Activated CD4-positive, alpha-beta T cell treated with anti-CD3 and anti-CD28 coated beads, Interleukin-2, amount 10 ng/mL, durations not matched to agents 7 days and 5 days (primary cell): ENCODE results near the gene SEC16A. TPM values are rescaled to one million over a fixed set of nuclear protein-coding genes. Genes with fewer than 3 reads are reported as not detected.

Experiments
- CTCF ChIA-PET: fragments of 350-600 bp; sonication (Branson Sonifier 250); formaldehyde crosslinking; loops from one replicate; lab custom pipeline; 2021; ENCODE audit warnings: antibody characterized with exemption; lab: Charles Lee
- POLR2A ChIA-PET: fragments of 350-600 bp; sonication (Branson Sonifier 250); formaldehyde crosslinking; loops from one replicate; lab custom pipeline; 2021; ENCODE audit warnings: antibody characterized with exemption; lab: Charles Lee
- DNase-seq: peaks from one replicate; pipeline ENCODE4 v3.0.0-alpha.2; 2020
- H3K27ac Mint-ChIP-seq: one replicate; pipeline ENCODE4 v1.8.0; 2021; ENCODE audit warnings: mild to moderate bottlenecking, moderate library complexity, mixed read lengths
- H3K27me3 Mint-ChIP-seq: one replicate; pipeline ENCODE4 v1.8.0; 2021; ENCODE audit warnings: mixed read lengths
- H3K36me3 Mint-ChIP-seq: one replicate; pipeline ENCODE4 v1.8.0; 2021; ENCODE audit warnings: low read depth, mixed read lengths
- H3K4me1 Mint-ChIP-seq: one replicate; pipeline ENCODE4 v1.8.0; 2021; ENCODE audit warnings: mixed read lengths
- H3K4me3 Mint-ChIP-seq: one replicate; pipeline ENCODE4 v1.8.0; 2021; ENCODE audit warnings: mild to moderate bottlenecking, moderate library complexity, mixed read lengths
- H3K9me3 Mint-ChIP-seq: one replicate; pipeline ENCODE4 v1.8.0; 2021; ENCODE audit warnings: mixed read lengths
- total RNA-seq, 2 experiments: library from RNA; stranded (reverse); gene quantifications; one replicate each; pipeline ENCODE4 v1.2.3, GENCODE V29; 2021

The SEC16A gene
- total RNA-seq, 2 experiments from 2014 or later: 72.1 to 74.5 TPM

DNA sequence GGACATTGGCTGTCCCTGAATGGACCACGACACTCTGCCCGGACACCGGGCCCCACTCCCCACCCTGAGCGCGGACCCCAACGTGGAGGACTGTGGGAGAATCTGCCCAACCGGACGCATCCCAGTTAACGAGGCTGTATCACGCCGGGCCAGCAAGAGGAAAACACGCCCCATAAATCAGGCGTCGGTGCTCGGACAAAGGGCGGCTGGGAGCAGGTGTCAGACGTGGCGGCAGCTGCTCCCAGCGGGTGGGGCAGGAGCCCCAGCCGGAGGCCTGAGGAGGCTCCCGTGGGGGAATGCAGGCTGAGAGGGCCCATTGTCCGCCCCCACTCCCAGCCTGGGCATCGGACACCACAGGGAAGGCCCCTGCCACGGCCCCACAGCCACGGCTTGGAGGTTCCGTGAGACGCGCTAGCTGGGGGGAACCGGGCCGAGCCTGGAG is 43.8 kb upstream of the SEC16A start:
- no peaks in the 10 kb centered on the region for H3K27me3 Mint-ChIP-seq
- ChIA-PET CTCF (interaction anchor here (1.6 kb wide), 1 partner anchor 12 kb away, joined by 7 read pairs; no protein-coding TSS in a partner anchor), POLR2A (interaction anchor here (1.0 kb wide), 1 partner anchor 12 kb away, joined by 3 read pairs; no protein-coding TSS in a partner anchor)
- no peaks in the 10 kb centered on the region for H3K36me3 Mint-ChIP-seq
- no peak overlapping the region for H3K27ac Mint-ChIP-seq
- H3K9me3 Mint-ChIP-seq: no peaks in the 10 kb centered on the region
- H3K4me3 Mint-ChIP-seq: no peak overlapping the region
- no peak for DNase-seq
- peaks cover 25% of the 10 kb centered on the region for H3K4me1 Mint-ChIP-seq

DNA sequence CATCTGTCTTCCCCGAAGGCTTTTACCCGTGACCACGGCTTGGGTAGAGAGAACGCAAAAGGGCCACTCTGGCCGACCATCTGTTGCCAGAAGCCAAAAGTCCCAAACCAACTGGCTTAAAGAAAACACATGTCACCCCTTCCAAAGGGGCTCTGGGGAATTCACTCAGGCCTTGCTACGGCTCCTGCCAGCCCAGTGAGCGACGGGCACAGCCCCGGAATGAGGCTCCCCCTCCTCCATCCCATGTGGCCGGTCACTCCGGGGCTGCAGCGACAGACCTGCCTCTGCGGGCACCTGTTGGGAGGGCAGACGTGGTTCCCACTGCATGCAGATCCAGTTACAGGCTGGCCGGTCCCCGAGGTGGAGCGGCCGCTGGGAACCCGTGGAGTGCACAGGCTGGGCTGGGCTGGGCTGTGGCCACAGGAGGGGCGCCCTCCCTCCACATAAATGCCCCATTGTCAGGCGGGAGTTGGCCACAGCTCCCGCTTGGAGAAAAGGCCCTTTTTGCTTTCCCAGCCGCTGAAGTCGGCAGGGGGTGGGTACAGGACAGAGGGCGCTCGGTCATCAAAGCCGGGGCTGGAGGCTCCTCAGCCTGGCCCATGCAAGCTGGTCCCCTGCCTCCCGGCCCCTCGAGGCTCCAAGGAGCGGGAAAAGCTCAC is 43.1 kb upstream of the SEC16A start:
- no peak for DNase-seq
- Mint-ChIP-seq H3K36me3 (no peaks in the 10 kb centered on the region), H3K27me3 (no peaks in the 10 kb centered on the region), H3K4me1 (peaks cover 20% of the 10 kb centered on the region), H3K4me3 (no peak overlapping the region), H3K27ac (no peak overlapping the region), H3K9me3 (no peaks in the 10 kb centered on the region)
- ChIA-PET CTCF (interaction anchor here (0.6 to 1.6 kb wide), 2 partner anchors 13 to 1066 kb away, joined by 3 to 7 read pairs; no protein-coding TSS in a partner anchor), POLR2A (no interaction called here)

DNA sequence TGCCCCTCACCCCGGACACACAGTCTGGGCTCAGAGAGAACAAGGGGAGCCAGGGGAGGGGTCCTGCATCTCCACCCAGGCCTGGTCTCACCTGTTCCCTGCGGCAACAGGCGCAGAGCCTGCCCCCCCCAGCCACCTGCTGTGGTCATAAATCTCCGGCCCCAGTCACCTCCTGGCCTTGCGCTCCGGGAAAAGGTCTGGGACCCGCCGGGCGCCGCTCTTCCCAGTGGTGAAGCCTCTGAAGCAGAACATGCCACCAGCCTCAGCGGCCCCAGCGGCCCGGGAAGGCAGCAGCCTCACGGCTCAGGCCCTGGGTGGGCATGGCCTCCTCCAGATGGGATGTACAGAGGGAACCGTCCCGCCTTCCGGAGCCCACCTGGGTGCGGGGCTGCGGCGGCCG is 42.4 kb upstream of the SEC16A start:
- Mint-ChIP-seq H3K4me3 (no peak overlapping the region), H3K9me3 (no peaks in the 10 kb centered on the region), H3K27me3 (no peaks in the 10 kb centered on the region), H3K4me1 (peaks cover 12% of the 10 kb centered on the region), H3K27ac (no peak overlapping the region), H3K36me3 (no peaks in the 10 kb centered on the region)
- DNase-seq: no peak
- POLR2A ChIA-PET: no interaction called here
- CTCF ChIA-PET: no interaction called here

DNA sequence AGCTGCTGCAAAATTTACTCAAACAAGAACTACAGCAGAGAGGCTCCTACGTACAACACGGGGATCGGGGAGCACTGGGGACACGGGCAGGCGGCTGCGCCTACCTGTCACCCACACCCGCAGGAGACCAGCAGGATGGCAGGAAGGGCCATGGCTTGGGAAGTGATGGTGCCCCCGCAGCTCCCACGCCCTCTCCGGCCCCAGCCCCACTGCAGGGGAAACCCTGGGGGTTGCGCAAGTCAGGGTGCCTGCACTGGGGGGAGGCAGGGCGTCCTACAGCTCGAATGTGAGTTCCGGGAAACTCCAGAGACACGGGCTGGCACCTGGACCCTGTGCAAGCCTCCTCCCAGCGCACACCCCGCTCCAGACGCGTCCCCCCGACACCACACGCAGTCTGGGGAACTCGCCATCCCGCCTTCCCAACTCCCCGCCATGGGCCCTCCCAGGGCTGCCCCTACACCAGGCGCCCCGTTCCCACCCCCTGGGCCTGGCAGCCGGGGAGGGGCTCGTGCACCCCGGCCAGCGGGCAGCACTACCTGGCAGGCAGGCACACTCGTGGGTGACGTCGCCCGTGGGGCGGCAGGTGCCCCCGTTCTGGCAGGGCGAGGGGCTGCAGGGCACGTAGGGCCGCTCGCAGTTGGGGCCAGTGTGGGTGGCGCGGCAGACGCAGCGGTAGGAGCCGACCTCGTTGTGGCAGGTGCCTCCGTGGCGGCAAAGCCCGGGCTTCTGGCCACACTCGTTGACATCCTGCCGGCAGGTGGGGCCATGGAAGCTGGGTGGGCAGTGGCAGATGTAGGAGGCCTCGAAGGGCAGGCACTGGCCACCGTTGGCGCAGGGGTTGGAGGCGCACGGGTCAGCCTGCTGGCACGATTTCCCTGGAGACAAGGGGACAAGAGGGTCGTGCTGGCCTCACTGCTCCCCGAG is 39.7 kb upstream of the SEC16A start:
- ChIA-PET POLR2A (no interaction called here), CTCF (no interaction called here)
- H3K27ac Mint-ChIP-seq: no peak overlapping the region
- no peaks in the 10 kb centered on the region for H3K9me3 Mint-ChIP-seq
- H3K4me3 Mint-ChIP-seq: no peak overlapping the region
- DNase-seq: no peak
- H3K36me3 Mint-ChIP-seq: no peaks in the 10 kb centered on the region
- H3K27me3 Mint-ChIP-seq: no peaks in the 10 kb centered on the region
- no peaks in the 10 kb centered on the region for H3K4me1 Mint-ChIP-seq

DNA sequence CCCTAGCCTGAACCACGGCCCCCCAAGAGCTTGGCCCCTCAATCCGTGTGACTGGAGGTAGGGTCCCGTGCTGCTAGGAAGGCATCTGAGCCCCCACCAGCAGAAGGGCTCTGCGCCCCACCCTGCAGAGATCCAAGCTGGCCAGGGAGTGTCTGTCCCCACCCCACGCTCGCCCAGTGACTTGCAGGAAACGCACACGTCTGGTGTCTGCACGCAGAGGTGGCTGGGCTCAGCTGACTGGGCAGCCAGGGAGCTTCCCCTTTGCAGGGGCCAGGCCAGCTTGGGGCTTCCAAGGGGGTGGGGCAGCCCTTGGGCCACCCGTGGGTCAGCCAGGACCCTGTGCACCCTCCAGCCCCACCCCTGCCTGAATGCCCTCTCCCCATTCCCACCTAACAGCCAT is 38.7 kb upstream of the SEC16A start:
- POLR2A ChIA-PET: no interaction called here
- CTCF ChIA-PET: no interaction called here
- no peaks in the 10 kb centered on the region for H3K4me1 Mint-ChIP-seq
- no peaks in the 10 kb centered on the region for H3K36me3 Mint-ChIP-seq
- H3K27me3 Mint-ChIP-seq: no peaks in the 10 kb centered on the region
- no peak overlapping the region for H3K27ac Mint-ChIP-seq
- DNase-seq: no peak
- H3K9me3 Mint-ChIP-seq: no peaks in the 10 kb centered on the region
- H3K4me3 Mint-ChIP-seq: no peak overlapping the region

DNA sequence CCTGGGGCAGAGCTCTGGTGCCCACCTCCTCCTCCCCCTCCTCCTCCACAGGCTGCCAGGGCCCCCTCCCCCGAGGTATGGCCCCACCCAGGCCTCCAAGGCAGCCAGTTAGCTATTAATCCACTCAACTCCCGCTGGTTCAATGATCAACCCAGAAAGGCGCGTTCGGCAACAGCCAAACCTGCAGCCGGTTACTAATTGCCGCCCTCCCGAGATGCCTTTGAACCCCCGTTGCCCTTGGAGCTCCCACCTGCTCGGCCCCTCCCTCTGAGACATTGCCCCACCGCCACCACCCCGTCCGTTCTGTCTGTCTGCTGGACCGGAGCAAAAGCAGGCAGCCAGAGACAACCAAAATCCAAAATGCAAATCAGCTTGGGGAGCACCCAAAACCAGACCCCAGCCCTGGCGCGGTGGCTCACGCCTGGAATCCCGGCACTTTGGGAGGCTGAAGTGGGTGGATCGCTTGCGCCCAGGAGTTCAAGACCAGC is 37.3 kb upstream of the SEC16A start:
- H3K27ac Mint-ChIP-seq: no peak overlapping the region
- no peaks in the 10 kb centered on the region for H3K27me3 Mint-ChIP-seq
- no peak overlapping the region for H3K4me3 Mint-ChIP-seq
- H3K4me1 Mint-ChIP-seq: no peaks in the 10 kb centered on the region
- ChIA-PET POLR2A (no interaction called here), CTCF (interaction anchor here (0.7 kb wide), 1 partner anchor 18 kb away, joined by 3 read pairs; no protein-coding TSS in a partner anchor)
- no peak for DNase-seq
- H3K36me3 Mint-ChIP-seq: no peaks in the 10 kb centered on the region
- no peaks in the 10 kb centered on the region for H3K9me3 Mint-ChIP-seq

DNA sequence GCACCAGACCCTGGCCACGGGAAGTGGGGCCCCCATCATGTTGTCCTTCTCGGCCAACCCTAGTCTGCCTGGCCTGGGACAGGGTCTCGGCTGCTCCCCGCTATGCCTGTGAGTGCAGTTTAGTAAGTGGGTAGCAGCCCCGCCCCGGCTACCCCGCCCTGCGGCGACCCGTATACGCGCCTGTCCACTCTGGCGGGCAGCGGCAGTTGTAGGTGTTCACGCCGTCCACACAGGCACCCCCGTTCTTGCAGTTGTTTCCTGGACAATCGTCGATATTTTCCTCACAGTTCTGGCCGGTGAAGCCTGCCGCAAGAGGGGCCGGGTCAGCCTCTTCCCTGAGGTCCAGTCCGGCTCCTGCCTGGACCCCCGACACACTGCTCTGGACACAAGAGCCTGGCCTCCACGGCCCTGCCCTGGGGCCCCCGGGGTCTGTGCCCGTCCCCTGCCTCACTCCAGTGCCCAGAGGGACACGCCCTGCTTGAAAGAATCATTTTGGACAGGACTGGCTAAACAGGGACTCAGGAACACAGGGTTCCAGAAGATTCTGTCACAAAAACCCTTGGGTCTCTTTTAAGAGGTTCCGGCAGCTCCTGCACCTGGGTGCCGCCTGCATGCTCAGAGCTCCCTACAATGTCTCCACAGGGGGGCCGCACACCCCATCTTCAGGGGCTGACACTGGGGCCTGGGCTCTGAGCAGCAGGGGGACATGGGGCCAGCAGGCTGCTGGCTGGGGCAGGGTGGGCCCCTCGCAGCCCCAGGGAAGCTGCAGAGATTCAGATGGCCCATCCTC is 36.6 kb upstream of the SEC16A start:
- H3K4me1 Mint-ChIP-seq: no peaks in the 10 kb centered on the region
- no peaks in the 10 kb centered on the region for H3K27me3 Mint-ChIP-seq
- POLR2A ChIA-PET: no interaction called here
- H3K4me3 Mint-ChIP-seq: no peak overlapping the region
- CTCF ChIA-PET: no interaction called here
- peaks cover 3% of the 10 kb centered on the region for H3K36me3 Mint-ChIP-seq
- H3K9me3 Mint-ChIP-seq: no peaks in the 10 kb centered on the region
- H3K27ac Mint-ChIP-seq: no peak overlapping the region
- no peak for DNase-seq

DNA sequence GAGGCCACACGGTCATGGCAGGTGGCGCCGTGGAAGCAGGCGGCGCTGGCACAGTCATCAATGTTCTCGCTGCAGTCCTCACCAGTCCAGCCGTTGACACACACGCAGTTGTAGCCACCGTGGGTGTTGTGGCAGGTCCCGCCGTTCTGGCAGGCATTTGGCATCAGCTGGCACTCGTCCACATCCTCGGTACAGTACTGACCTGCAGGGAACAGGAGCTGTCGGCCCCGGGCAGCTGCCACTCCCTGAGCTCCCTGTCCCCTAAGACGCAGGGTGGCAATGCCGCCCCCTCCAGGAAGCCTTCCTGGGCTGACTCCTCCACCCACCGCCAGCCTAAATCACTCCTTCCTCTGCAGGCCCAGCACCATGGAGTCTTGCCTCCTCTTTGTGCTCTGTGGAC is 35.8 kb upstream of the SEC16A start:
- no peak overlapping the region for H3K27ac Mint-ChIP-seq
- H3K4me3 Mint-ChIP-seq: no peak overlapping the region
- no peaks in the 10 kb centered on the region for H3K27me3 Mint-ChIP-seq
- no peak for DNase-seq
- POLR2A ChIA-PET: no interaction called here
- H3K36me3 Mint-ChIP-seq: peaks cover 3% of the 10 kb centered on the region
- H3K9me3 Mint-ChIP-seq: no peaks in the 10 kb centered on the region
- no peaks in the 10 kb centered on the region for H3K4me1 Mint-ChIP-seq
- CTCF ChIA-PET: no interaction called here

DNA sequence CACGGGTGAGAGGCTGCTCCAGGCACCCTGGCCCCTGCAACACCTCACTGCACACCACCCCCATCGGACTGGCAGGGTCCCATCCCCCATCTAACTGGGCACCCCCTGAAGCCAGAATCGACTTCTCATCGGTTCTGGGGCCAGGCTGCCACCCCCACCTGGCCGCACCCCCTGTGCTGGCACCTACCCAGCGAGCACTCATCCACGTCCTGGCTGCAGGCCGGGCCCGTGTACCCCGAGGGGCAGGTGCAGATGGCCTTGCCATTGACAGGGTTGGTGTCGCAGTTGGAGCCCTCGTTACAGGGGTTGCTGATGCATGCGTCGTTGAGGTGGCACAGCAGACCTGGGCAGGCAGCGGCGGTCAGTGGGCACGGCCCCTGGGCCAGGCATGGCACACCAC is 35.1 kb upstream of the SEC16A start:
- ChIA-PET CTCF (no interaction called here), POLR2A (no interaction called here)
- no peak for DNase-seq
- H3K4me1 Mint-ChIP-seq: no peaks in the 10 kb centered on the region
- no peak overlapping the region for H3K4me3 Mint-ChIP-seq
- no peaks in the 10 kb centered on the region for H3K9me3 Mint-ChIP-seq
- H3K27ac Mint-ChIP-seq: no peak overlapping the region
- no peaks in the 10 kb centered on the region for H3K27me3 Mint-ChIP-seq
- H3K36me3 Mint-ChIP-seq: peaks cover 7% of the 10 kb centered on the region

DNA sequence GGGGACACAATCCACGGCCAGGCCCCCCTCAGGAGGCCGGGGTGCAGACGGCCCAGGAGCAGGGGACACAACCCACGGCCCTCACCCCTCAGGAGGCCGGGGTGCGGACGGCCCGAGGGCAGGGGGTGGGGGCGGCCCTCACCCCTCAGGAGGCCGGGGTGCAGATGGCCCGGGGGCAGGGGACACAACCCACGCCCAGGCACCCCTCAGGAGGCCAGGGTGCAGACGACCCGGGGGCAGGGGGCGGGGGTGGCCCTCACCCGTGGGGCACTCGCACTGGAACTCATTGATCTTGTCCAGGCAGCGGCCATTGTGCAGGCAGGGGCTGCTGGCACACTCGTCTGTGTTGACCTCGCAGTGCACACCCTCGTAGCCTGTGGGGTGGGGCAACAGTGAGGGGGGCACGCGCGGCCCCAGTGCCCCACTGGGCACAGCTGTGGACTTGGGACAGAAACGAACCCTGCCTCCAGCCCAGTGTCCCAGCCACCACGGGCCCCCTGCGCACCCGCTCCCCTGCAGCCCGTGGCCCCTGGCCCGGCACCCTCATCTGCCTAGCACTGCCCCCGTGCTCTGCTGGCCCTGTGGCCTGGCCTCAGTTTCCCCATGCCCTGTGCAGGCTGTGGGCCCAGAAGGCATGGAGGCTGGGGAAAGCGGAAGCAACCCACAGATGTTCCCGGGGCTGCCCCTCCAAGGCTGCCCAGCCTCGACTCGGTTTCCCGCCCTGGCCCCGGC is 34.3 kb upstream of the SEC16A start:
- peaks cover 11% of the 10 kb centered on the region for H3K36me3 Mint-ChIP-seq
- POLR2A ChIA-PET: no interaction called here

DNA sequence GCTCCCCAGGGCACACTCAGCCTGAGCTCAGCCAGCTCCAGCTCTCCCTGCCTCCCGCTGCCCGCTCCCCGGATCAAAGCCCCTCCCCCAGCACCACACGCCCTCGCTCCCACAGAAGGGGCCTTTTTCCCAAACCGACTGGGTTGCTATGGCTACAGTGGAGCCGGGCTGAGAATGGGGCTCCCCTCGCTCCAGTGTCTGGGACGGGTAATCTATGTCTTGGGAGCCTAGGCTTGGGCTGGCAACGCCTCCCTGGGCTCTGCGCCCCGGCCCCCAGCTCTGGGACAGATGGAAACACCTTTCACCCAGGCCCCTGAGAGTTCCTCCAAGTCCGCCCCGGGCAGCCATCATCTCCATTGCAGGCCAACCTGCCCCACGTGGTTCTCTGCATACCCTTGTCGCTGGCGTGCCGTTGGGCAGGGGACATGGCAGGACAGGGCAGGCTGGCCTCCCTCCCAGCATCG is 33.4 kb upstream of the SEC16A start:
- peaks cover 12% of the 10 kb centered on the region for H3K36me3 Mint-ChIP-seq

More for the DNA sequence above, 34.3 kb upstream of the SEC16A start:
- Mint-ChIP-seq H3K9me3 (no peaks in the 10 kb centered on the region), H3K4me1 (no peaks in the 10 kb centered on the region), H3K27me3 (no peaks in the 10 kb centered on the region), H3K27ac (no peak overlapping the region), H3K4me3 (no peak overlapping the region)
- CTCF ChIA-PET: no interaction called here
- no peak for DNase-seq

DNA sequence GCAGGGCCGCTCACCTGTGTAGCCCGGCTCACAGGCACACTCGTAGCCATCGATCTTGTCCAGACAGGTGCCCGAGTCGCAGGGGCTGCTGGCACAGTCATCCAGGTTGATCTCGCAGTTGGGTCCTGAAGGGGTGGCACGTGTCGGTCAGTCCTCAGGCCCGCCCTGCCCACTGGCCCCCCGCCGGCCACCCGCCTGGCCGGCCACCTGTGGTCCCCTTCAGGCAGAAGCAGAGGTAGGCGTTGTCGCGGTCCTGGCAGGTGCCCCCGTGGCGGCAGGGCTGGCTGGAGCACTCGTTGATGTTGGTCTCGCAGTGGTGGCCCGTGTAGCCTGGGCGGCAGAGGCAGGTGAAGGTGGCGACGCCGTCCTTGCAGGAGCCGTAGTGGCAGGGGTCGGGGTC is 32.4 kb upstream of the SEC16A start:
- ChIA-PET POLR2A (no interaction called here), CTCF (interaction anchor here (0.6 kb wide), 1 partner anchor 192 kb away, joined by 3 read pairs; no protein-coding TSS in a partner anchor)
- no peaks in the 10 kb centered on the region for H3K27me3 Mint-ChIP-seq
- H3K9me3 Mint-ChIP-seq: no peaks in the 10 kb centered on the region
- H3K4me3 Mint-ChIP-seq: no peak overlapping the region
- H3K36me3 Mint-ChIP-seq: peaks cover 17% of the 10 kb centered on the region
- H3K4me1 Mint-ChIP-seq: no peaks in the 10 kb centered on the region
- DNase-seq: no peak
- H3K27ac Mint-ChIP-seq: no peak overlapping the region

More for the DNA sequence above, 33.4 kb upstream of the SEC16A start:
- H3K4me3 Mint-ChIP-seq: no peak overlapping the region
- H3K9me3 Mint-ChIP-seq: no peaks in the 10 kb centered on the region
- H3K27me3 Mint-ChIP-seq: no peaks in the 10 kb centered on the region
- ChIA-PET CTCF (no interaction called here), POLR2A (no interaction called here)
- H3K27ac Mint-ChIP-seq: no peak overlapping the region
- no peak for DNase-seq
- no peaks in the 10 kb centered on the region for H3K4me1 Mint-ChIP-seq
